Mucosa of rectum (tissue), 2 donors: ENCODE measurements around the gene GOLGA8S.
"Not testable (repeated sequence)": the region's sequence is repeated elsewhere in the genome, so short reads cannot be mapped to it uniquely, and the experiment has no call there.

Experiments used
- H3K27ac ChIP-seq, 2 donors: one replicate each; pipeline ENCODE4 v1.7.0; 2013; ENCODE audit warnings: inconsistent platforms in 2 of 2, low read depth in 2 of 2, low read length in 2 of 2
- H3K27me3 ChIP-seq, 2 donors: one replicate each; pipeline ENCODE4 v1.7.0; 2013; ENCODE audit warnings: low read length in 2 of 2; ENCODE audit not compliant: control insufficient read depth in 2 of 2, insufficient read depth in 2 of 2
- H3K36me3 ChIP-seq, 2 donors: one replicate each; pipeline ENCODE4 v1.7.0; 2013; ENCODE audit warnings: low read length in 2 of 2; ENCODE audit not compliant: control insufficient read depth in 2 of 2, insufficient read depth in 2 of 2
- H3K4me1 ChIP-seq, 2 donors: one replicate each; pipeline ENCODE4 v1.7.0; 2013; ENCODE audit warnings: low read length in 2 of 2, mild to moderate bottlenecking in 1 of 2; ENCODE audit not compliant: control insufficient read depth in 2 of 2, insufficient read depth in 2 of 2
- H3K4me3 ChIP-seq, 2 donors: one replicate each; pipeline ENCODE4 v1.7.0; 2013; ENCODE audit warnings: low read length in 2 of 2
- H3K9ac ChIP-seq, 2 donors: one replicate each; pipeline ENCODE4 v1.7.0; 2013; ENCODE audit warnings: low read length in 2 of 2, low read depth in 1 of 2, mild to moderate bottlenecking in 1 of 2
- H3K9me3 ChIP-seq, 2 donors: one replicate each; pipeline ENCODE4 v1.7.0; 2013; ENCODE audit warnings: low read length in 2 of 2; ENCODE audit not compliant: control insufficient read depth in 2 of 2
- donor health status: healthy.
- donor health status: Normal muscosa, but diverticular disease.

GOLGA8S gene

DNA sequence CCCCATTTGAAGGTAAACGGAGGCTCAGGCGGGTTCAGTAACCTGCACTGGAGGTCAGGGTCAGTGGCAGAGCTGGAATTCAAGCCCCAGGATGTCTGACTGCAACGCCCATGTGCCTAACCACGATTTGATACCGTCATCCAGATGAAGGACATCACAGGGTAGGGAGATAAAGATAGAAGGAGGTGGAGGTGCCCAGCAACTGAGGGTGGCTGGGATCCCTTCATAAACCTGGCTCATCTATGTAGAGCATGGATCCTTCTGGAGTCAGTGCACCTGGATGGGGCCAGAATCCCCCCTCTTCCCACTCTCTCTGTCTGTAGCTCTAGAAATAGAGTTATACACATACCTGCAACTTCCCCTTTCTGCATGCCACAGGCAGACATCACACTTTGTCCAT, 41.3 kb downstream of the GOLGA8S start:
- H3K27me3 ChIP-seq: no peaks in the 10 kb centered on the region

DNA sequence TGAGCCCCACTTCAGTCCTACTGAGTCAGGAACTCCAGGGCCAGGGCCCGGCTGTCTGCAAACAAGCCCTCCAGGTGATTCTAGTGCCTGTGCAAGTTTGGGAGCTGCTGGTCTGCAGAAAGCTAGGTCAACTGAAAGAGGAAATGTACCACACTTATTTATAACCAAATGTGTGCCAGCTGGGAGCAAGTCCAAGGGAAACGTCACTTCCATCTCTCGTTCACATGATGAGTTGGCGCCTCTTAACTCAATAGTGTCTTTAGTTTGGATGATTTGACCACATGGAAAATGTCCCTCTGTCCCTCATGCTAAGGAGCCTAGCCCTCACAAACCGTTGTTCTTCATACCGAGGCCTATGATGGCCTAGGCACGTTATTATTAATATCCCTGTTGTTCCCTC, 43.2 kb downstream of the GOLGA8S start:
- Histone ChIP-seq H3K9ac (no peak overlapping the region), H3K27me3 (no peaks in the 10 kb centered on the region), H3K4me3 (no peak overlapping the region), H3K9me3 (no peaks in the 10 kb centered on the region), H3K27ac (no peak overlapping the region), H3K36me3 (no peaks in the 10 kb centered on the region), H3K4me1 (no peaks in the 10 kb centered on the region)

More for the DNA sequence above, 41.3 kb downstream of the GOLGA8S start:
- Histone ChIP-seq H3K4me3 (no peak overlapping the region), H3K36me3 (no peaks in the 10 kb centered on the region), H3K4me1 (no peaks in the 10 kb centered on the region), H3K9ac (no peak overlapping the region), H3K27ac (no peak overlapping the region), H3K9me3 (no peaks in the 10 kb centered on the region)

DNA sequence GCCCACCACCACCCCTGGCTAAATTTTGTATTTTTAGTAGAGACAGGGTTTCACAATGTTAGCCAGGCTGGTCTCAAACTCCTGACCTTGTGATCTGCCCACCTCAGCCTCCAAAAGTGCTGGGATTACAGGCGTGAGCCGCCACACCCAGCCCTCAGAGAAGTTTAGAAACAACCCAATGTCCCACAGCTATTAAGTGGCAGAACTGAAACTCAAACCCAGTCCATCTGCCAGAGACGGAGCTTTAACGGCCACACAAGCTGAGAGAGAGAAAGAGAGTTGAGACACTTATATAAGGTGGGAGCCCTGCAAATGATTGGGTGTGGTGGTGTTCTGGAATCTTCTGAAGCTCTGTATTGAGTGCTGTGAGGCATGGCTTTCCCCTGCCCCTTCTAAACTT, 43.8 kb downstream of the GOLGA8S start:
- H3K9me3 ChIP-seq, H3K27ac ChIP-seq, H3K4me1 ChIP-seq, H3K4me3 ChIP-seq, H3K27me3 ChIP-seq, H3K9ac ChIP-seq, H3K36me3 ChIP-seq: not testable (repeated sequence)

DNA sequence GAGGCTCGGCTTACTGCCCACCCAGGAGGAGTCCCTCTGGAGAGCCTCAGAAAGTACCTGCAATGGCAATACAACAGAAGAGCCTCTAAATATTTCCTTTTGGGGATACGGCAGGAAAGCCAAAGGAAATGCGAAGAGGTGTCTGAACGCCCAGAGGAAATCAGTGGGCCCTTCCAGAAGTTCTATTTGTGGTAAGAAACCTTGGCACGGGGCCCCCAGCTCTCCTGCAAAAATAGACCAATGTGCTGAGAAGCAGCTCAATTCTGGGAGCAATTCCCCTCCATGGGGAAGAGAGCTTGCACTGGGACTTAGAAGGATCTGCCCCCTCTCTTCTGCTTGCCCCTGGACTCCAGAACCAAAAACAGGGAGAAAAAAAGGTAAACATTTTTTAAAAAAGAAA, 44.7 kb downstream of the GOLGA8S start:
- H3K4me1 ChIP-seq, H3K4me3 ChIP-seq, H3K27ac ChIP-seq: not testable (repeated sequence)

DNA sequence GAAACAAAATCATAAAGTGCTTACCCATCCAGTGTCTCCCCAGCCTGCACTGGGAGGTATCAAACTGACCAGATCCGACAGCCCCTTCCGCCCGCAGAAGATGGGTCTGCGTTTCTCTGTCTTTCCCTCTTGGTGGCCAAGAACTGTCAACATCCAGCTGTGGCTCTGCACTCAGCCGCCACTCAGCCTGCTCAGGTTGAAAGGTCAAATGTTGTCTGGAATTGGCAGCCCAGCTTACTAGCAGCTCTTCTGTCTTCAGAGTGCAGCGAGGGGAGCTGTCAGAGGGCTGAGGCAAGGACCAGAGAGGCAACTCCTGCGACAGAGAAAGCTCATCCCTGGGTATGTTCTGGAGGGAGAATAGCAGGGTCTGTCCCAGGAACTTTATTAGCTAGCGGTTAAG, 47.1 kb downstream of the GOLGA8S start:
- no peak overlapping the region for H3K9ac ChIP-seq
- H3K27me3 ChIP-seq: no peaks in the 10 kb centered on the region
- no peaks in the 10 kb centered on the region for H3K36me3 ChIP-seq
- H3K27ac ChIP-seq: no peak overlapping the region
- no peaks in the 10 kb centered on the region for H3K9me3 ChIP-seq
- no peaks in the 10 kb centered on the region for H3K4me1 ChIP-seq
- H3K4me3 ChIP-seq: no peak overlapping the region

More for the DNA sequence above, 44.7 kb downstream of the GOLGA8S start:
- H3K9me3 ChIP-seq, H3K36me3 ChIP-seq, H3K27me3 ChIP-seq, H3K9ac ChIP-seq: not testable (repeated sequence)

DNA sequence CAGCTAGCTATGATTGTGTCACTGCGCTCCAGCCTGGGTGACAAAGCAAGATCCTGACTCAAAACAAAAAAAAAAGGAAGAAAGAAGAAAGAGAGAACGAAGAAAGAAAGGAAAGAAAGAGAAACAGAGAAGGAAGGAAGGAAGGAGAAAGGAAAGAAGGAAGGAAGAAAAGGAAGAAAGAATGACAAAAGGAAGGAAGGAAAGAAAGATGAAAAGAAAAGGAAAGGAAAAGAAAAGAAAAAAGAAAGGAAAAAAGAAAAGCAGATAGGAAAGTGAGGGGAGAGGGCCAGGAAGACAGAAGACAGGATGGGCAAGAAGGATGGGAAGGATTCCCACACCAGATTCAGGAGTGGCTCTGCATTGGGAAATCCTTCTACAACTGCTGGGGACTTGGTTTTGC, 47.6 kb downstream of the GOLGA8S start:
- H3K4me1 ChIP-seq: no peaks in the 10 kb centered on the region
- H3K9ac ChIP-seq: no peak overlapping the region
- H3K27me3 ChIP-seq: no peaks in the 10 kb centered on the region
- H3K27ac ChIP-seq: no peak overlapping the region
- H3K36me3 ChIP-seq: no peaks in the 10 kb centered on the region
- H3K4me3 ChIP-seq: no peak overlapping the region
- H3K9me3 ChIP-seq: no peaks in the 10 kb centered on the region

DNA sequence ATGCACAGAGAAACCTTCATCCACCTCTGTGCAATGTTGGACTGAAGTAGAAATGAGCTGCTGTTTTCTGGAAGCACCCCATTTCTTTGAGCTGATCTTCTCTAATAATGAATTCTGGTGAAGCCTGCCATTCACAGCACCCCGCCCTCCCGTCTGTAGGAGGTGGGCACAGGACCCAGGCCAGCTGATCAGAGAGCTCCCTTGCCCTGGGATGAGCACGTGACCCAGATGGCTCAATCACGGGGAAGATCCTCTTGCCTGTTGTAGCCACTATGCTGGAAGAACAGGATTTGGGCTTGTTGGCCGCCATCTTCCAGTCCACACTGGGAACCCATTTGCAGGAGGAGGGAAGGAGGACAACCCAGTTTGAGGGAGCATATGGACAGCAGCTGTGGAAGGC, 48.0 kb downstream of the GOLGA8S start:
- Histone ChIP-seq H3K36me3 (no peaks in the 10 kb centered on the region), H3K4me1 (no peaks in the 10 kb centered on the region), H3K27me3 (no peaks in the 10 kb centered on the region), H3K9me3 (no peaks in the 10 kb centered on the region), H3K27ac (no peak overlapping the region), H3K4me3 (no peak overlapping the region), H3K9ac (no peak overlapping the region)

DNA sequence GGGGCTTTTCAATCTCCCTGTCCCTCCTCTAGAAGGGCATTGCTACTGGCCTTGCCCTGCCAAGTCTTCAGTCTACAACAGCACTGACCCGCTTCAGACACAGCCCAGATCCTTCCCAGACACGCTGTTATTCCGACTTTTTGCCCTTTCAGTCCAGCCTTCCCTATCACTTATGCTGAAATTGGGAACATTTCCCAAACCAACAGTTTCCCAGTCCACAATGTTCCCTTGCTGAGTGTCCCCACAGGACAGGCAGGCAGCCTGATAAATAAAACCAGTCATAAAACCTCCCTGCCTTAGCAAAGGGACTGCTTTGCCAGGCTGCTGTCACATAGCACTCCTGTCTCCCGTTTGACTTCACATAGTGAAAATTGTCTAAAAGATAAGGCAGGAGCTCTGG, 49.0 kb downstream of the GOLGA8S start:
- no peaks in the 10 kb centered on the region for H3K36me3 ChIP-seq
- no peak overlapping the region for H3K4me3 ChIP-seq
- no peaks in the 10 kb centered on the region for H3K27me3 ChIP-seq
- no peak overlapping the region for H3K9ac ChIP-seq
- H3K27ac ChIP-seq: no peak overlapping the region
- H3K9me3 ChIP-seq: no peaks in the 10 kb centered on the region
- H3K4me1 ChIP-seq: no peaks in the 10 kb centered on the region

DNA sequence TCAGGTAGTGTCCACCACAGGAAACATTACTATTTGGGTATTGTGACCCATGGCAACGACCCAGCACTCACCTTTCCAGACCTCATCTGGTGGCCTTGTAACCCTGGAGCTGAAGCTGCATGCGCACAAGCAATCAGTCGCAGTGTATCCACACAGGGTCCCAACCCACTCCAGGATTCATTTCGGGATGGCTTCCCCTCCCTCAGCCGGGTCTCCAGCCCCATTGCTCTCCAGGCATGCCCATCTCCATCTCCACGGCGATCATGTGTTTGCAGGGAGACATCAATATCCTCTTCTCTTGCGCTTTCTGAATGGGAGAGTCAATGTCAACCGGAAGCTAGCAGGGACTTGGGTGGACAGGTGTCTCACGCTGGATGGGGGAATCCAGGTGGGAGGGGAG, 57.3 kb downstream of the GOLGA8S start:
- H3K27ac ChIP-seq: no peak overlapping the region
- no peak overlapping the region for H3K9ac ChIP-seq
- H3K4me3 ChIP-seq: no peak overlapping the region
- H3K36me3 ChIP-seq: no peaks in the 10 kb centered on the region
- H3K9me3 ChIP-seq: no peaks in the 10 kb centered on the region
- H3K27me3 ChIP-seq: no peaks in the 10 kb centered on the region
- H3K4me1 ChIP-seq: no peaks in the 10 kb centered on the region

DNA sequence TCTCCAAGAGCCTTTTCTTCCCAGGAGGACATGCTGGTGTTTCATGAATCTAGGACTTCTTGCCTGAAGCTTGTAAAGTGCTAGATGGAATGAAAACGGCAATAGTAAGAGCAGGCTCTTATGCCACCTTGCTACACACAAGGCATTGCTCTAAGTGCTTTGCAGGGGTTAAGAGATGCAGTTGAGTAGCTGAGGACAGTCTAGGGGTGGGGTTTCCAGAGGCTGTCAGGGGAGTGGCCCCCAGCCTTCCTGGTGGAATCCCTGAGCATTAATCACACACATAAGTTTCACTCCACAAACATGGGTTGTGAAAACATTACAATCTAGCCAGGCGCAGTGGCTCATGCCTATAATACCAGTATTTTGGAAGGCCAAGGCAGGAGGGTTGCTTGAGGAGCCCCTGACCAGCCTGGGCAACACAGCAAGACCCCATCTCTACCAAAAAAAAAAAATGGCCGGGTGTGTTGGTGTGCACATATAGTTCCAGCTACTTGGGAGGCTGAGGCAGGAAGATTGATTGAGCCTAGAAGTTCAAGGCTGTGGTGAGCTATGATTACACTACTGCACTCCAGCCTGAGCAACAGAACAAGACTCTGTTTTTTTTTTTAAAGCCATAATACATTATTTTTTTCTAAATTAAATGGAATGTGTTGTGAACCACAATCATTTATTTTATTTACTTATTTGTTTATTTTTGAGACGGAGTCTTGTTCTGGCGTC, 58.5 kb downstream of the GOLGA8S start:
- H3K4me3 ChIP-seq, H3K27me3 ChIP-seq, H3K9ac ChIP-seq, H3K36me3 ChIP-seq, H3K27ac ChIP-seq, H3K9me3 ChIP-seq, H3K4me1 ChIP-seq: not testable (repeated sequence)
